DND-41 (cell line): ENCODE data around the gene CTSE.

Source experiments
- CTCF ChIP-seq: IDR thresholded peaks from 2 replicates; pipeline ENCODE4 v1.5.1; 2012; ENCODE audit warnings: borderline replicate concordance, low read length, moderate library complexity, mild to moderate bottlenecking; ENCODE audit not compliant: poor library complexity, severe bottlenecking; ENCODE audit errors: extremely low read depth
- EZH2 ChIP-seq: IDR thresholded peaks from 3 replicates; pipeline ENCODE4 v1.6.1; 2012; ENCODE audit warnings: borderline replicate concordance, low read depth, mild to moderate bottlenecking, moderate library complexity, low read length, inconsistent platforms; ENCODE audit not compliant: severe bottlenecking

GRCh38 chr1:206013026-206013795 lies 10.5 kb downstream of the CTSE start:
- TF ChIP-seq EZH2, result no peak
- TF ChIP-seq CTCF, result no peak
